ENCODE measurements around the gene DPCD.

The DPCD gene

DNA sequence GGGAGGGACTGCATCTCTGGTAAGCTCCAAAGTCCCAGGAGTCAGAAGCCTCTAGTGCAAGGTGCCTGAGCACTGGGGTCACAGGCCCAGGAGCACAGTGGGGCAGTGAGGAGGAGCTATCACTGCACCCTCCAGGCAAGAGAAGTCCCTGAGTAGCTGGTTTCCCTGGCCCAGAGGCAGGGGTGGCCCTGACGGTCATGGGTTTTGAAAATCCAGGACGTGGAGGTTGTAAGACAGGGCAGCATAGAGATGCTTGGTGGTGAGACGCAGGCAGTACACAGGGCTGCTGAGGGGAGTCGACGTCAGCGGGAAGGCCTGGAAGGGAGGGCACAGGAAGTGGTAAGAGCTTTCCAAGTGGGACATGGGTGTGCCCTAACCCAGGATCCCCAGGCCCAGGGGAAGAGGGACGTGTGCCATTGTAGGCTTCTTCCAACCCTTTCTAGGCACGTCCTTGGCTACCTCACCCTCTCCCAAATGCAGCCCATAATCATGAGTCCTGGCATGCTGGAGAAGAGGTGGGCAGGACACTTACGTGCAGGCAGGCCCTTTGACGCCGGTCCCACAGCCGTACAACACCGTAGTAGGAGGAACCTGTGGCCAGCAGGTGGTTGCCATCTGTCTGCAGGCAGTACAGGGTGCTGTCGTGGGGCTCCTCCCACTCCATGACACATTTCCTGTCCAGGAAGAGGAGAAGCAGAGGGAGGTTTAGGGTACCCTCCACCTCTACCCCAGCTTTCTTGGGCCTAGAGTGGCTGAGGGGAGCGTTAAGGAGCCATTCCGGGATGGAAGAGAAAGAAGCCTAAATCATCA, 23.2 kb downstream of the DPCD start:
- no peak for TF ChIP-seq FOXM1 (IDR thresholded peaks at IDR 0.05; ENCODE audit: borderline replicate concordance, low read depth)
- no peak for TF ChIP-seq EP300 (IDR thresholded peaks at IDR 0.05; ENCODE audit: borderline replicate concordance)
- TF ChIP-seq CEBPB (IDR thresholded peaks at IDR 0.05): no peak
- TF ChIP-seq RAD21 (IDR thresholded peaks at IDR 0.05; ENCODE audit: low read depth): no peak
- TF ChIP-seq, protein P1, sequence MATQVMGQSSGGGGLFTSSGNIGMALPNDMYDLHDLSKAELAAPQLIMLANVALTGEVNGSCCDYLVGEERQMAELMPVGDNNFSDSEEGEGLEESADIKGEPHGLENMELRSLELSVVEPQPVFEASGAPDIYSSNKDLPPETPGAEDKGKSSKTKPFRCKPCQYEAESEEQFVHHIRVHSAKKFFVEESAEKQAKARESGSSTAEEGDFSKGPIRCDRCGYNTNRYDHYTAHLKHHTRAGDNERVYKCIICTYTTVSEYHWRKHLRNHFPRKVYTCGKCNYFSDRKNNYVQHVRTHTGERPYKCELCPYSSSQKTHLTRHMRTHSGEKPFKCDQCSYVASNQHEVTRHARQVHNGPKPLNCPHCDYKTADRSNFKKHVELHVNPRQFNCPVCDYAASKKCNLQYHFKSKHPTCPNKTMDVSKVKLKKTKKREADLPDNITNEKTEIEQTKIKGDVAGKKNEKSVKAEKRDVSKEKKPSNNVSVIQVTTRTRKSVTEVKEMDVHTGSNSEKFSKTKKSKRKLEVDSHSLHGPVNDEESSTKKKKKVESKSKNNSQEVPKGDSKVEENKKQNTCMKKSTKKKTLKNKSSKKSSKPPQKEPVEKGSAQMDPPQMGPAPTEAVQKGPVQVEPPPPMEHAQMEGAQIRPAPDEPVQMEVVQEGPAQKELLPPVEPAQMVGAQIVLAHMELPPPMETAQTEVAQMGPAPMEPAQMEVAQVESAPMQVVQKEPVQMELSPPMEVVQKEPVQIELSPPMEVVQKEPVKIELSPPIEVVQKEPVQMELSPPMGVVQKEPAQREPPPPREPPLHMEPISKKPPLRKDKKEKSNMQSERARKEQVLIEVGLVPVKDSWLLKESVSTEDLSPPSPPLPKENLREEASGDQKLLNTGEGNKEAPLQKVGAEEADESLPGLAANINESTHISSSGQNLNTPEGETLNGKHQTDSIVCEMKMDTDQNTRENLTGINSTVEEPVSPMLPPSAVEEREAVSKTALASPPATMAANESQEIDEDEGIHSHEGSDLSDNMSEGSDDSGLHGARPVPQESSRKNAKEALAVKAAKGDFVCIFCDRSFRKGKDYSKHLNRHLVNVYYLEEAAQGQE (IDR thresholded peaks at IDR 0.05; ENCODE audit: low read depth): no peak
- TF ChIP-seq TCF12 (IDR thresholded peaks at IDR 0.05; ENCODE audit: low read depth): no peak
- no peak for TF ChIP-seq YY1 (IDR thresholded peaks at IDR 0.05; ENCODE audit: low read depth)
- TF ChIP-seq, protein P2, sequence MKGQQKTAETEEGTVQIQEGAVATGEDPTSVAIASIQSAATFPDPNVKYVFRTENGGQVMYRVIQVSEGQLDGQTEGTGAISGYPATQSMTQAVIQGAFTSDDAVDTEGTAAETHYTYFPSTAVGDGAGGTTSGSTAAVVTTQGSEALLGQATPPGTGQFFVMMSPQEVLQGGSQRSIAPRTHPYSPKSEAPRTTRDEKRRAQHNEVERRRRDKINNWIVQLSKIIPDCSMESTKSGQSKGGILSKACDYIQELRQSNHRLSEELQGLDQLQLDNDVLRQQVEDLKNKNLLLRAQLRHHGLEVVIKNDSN (IDR thresholded peaks at IDR 0.05): no peak
- no peak for TF ChIP-seq TEAD4 (IDR thresholded peaks at IDR 0.05)
- TF ChIP-seq CREB1 (IDR thresholded peaks at IDR 0.05; ENCODE audit: low read depth): no peak
- no peak for TF ChIP-seq EGR1 (IDR thresholded peaks at IDR 0.05)
- TF ChIP-seq, protein P3, sequence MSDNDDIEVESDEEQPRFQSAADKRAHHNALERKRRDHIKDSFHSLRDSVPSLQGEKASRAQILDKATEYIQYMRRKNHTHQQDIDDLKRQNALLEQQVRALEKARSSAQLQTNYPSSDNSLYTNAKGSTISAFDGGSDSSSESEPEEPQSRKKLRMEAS (IDR thresholded peaks at IDR 0.05): no peak
- no peak for TF ChIP-seq ZBTB7A (IDR thresholded peaks at IDR 0.05; ENCODE audit: low read depth)
- TF ChIP-seq TAF1 (IDR thresholded peaks at IDR 0.05; ENCODE audit: low read depth): no peak

DNA sequence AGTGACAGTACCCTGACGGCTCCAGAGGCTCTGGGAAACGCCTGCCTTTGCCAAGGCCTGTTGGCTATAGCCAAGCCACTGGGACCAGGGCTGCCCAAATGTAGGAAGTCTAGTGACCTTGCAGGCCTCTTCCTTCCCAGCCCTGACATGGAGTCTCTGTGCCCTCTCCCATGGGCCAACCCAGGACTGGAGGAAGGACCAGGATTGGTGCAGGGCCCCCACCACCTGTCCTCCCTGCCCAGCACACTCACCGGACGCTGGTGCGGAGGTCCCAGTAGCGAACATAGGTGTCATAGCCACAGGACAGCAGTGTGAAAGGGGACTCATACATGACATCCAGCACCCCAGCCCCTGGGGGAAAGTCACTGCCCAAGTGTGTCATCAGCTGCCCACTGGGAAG, 24.0 kb downstream of the DPCD start:
- TF ChIP-seq NFIC (IDR thresholded peaks at IDR 0.05): no peak
- TF ChIP-seq RAD21 (IDR thresholded peaks at IDR 0.05; ENCODE audit: low read depth): no peak
- TF ChIP-seq, protein P3 (IDR thresholded peaks at IDR 0.05): no peak
- TF ChIP-seq FOXM1 (IDR thresholded peaks at IDR 0.05; ENCODE audit: borderline replicate concordance, low read depth): no peak
- TF ChIP-seq YY1 (IDR thresholded peaks at IDR 0.05; ENCODE audit: low read depth): no peak
- no peak for TF ChIP-seq TEAD4 (IDR thresholded peaks at IDR 0.05)
- no peak for TF ChIP-seq TAF1 (IDR thresholded peaks at IDR 0.05; ENCODE audit: low read depth)
- TF ChIP-seq CEBPB (IDR thresholded peaks at IDR 0.05): no peak
- TF ChIP-seq, protein P1 (IDR thresholded peaks at IDR 0.05; ENCODE audit: low read depth): no peak
- TF ChIP-seq, protein P2 (IDR thresholded peaks at IDR 0.05): no peak
- TF ChIP-seq CREB1 (IDR thresholded peaks at IDR 0.05; ENCODE audit: low read depth): no peak
- no peak for TF ChIP-seq EGR1 (IDR thresholded peaks at IDR 0.05)

DNA sequence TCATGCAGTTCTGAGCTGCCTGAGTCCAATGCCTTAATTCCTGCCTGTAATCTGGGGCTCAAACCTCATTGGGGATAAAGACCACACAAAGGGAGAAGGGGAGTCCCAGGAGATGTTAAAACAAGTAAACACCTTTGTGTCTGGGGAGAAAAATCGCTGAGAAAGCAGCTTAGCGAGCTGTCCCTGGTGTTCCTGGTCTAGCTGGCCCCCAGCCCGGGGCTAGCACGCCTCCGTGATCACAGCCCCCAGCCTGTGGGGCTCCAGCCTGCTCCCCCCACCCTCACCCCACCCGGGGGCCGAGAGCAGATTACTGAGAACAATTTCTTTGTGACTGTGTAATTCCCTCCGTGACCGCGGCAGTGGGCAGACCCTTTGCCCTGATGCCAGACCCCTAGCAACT, 24.8 kb downstream of the DPCD start:
- TF ChIP-seq TEAD4 (IDR thresholded peaks at IDR 0.05): no peak
- TF ChIP-seq, protein P1 (IDR thresholded peaks at IDR 0.05; ENCODE audit: low read depth): no peak
- TF ChIP-seq CEBPB (IDR thresholded peaks at IDR 0.05): no peak
- no peak for TF ChIP-seq NFIC (IDR thresholded peaks at IDR 0.05)
- TF ChIP-seq TCF12 (IDR thresholded peaks at IDR 0.05; ENCODE audit: low read depth): no peak
- no peak for TF ChIP-seq FOXM1 (IDR thresholded peaks at IDR 0.05; ENCODE audit: borderline replicate concordance, low read depth)

DNA sequence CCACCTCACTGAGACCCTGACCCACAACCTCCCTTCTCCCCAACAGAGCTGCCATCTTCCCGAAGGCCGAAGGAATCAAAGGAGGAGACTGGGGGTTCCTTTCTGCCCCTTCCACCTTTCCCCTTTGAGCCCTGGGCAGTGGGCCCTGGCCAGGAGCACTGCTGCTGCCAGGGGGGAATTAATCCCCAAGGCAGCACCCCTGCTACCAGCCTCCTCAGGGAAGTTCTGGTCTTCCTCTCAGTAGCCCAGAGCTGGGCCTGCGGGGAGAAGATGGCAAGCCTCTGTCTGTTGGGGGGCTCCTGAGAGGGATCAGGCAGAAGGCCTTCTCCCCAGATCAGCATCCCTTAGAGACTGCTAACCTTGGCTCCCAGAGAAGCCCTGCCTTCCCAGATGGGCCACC, 25.5 kb downstream of the DPCD start:
- TF ChIP-seq TEAD4 (IDR thresholded peaks at IDR 0.05): no peak
- TF ChIP-seq, protein P2 (IDR thresholded peaks at IDR 0.05): no peak
- TF ChIP-seq RAD21 (IDR thresholded peaks at IDR 0.05; ENCODE audit: low read depth): no peak
- TF ChIP-seq, protein P3 (IDR thresholded peaks at IDR 0.05): no peak
- no peak for TF ChIP-seq TAF1 (IDR thresholded peaks at IDR 0.05; ENCODE audit: low read depth)
- TF ChIP-seq, protein P1 (IDR thresholded peaks at IDR 0.05; ENCODE audit: low read depth): no peak
- no peak for TF ChIP-seq FOXM1 (IDR thresholded peaks at IDR 0.05; ENCODE audit: borderline replicate concordance, low read depth)
- no peak for TF ChIP-seq NFIC (IDR thresholded peaks at IDR 0.05)
- TF ChIP-seq EP300 (IDR thresholded peaks at IDR 0.05; ENCODE audit: borderline replicate concordance): no peak
- TF ChIP-seq CEBPB (IDR thresholded peaks at IDR 0.05): no peak
- no peak for TF ChIP-seq ZBTB7A (IDR thresholded peaks at IDR 0.05; ENCODE audit: low read depth)

All from Ishikawa (cell line).